IPS DF 6.9 (cell line): ENCODE results near the gene POLR2I.
A peak's percentile ranks its signal among the peaks of the same experiment; 100 is the strongest.
"Not testable (repeated sequence)": the region's sequence is repeated elsewhere in the genome, so short reads cannot be mapped to it uniquely, and the experiment has no call there.

Experiments used
- DNase-seq: peaks from one replicate; pipeline ENCODE4 v3.0.0-alpha.2; 2013; ENCODE audit warnings: low read depth, low spot score
- H3K27ac ChIP-seq: one replicate; pipeline ENCODE4 v1.5.1; 2013; ENCODE audit warnings: low read length, control low read depth
- H3K27me3 ChIP-seq: 2 replicates; pipeline ENCODE4 v1.6.1; 2013; ENCODE audit warnings: mild to moderate bottlenecking, low read length; ENCODE audit not compliant: control insufficient read depth, insufficient read depth
- H3K36me3 ChIP-seq: 2 replicates; pipeline ENCODE4 v1.6.1; 2013; ENCODE audit warnings: low read length; ENCODE audit not compliant: control insufficient read depth, insufficient read depth
- H3K4me1 ChIP-seq: 2 replicates; pipeline ENCODE4 v1.6.1; 2013; ENCODE audit warnings: low read length; ENCODE audit not compliant: control insufficient read depth, insufficient read depth
- H3K4me3 ChIP-seq: 2 replicates; pipeline ENCODE4 v1.5.1; 2013; ENCODE audit warnings: mild to moderate bottlenecking, low read length
- H3K9me3 ChIP-seq: 2 replicates; pipeline ENCODE4 v1.6.1; 2013; ENCODE audit warnings: low read length, inconsistent platforms; ENCODE audit not compliant: control insufficient read depth, insufficient read depth
- whole genome bisulfite sequencing: extraction: QIAGEN DNeasy Blood & Tissue Kit; methylation state at CpG from one replicate; pipeline ENCODE4 v1.1.7; 2013; ENCODE audit warnings: mixed read lengths, missing lambda C conversion rate; ENCODE audit not compliant: insufficient read length, insufficient coverage; 5-methylcytosine and 5-hydroxymethylcytosine counted together

Gene POLR2I

DNA sequence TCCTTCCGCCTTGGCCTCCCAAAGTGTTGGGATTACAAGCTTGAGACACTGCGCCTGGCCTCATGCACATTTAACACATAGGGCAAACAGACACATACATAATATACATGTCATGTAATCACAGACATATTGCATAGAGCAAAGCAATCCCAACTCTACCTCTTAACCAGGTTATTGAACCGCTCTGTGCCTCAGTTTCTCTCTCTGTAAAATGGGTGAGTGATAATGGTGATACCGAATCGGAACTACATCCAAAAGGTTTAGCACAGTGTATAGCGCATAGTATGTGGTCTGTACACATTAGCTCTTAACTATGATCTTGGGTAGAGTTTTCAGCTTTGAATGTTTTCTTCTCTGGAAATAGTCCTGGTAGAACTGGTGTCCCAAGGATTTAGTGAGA, 29.9 kb upstream of the POLR2I start:
- WGBS: no CpG with 5 or more reads among the region's 6 CpGs
- Histone ChIP-seq H3K4me1 (no peaks in the 10 kb centered on the region), H3K4me3 (no peak overlapping the region), H3K27me3 (no peaks in the 10 kb centered on the region), H3K36me3 (peaks cover 27% of the 10 kb centered on the region), H3K27ac (no peak overlapping the region), H3K9me3 (no peaks in the 10 kb centered on the region)
- DNase-seq: no peak

DNA sequence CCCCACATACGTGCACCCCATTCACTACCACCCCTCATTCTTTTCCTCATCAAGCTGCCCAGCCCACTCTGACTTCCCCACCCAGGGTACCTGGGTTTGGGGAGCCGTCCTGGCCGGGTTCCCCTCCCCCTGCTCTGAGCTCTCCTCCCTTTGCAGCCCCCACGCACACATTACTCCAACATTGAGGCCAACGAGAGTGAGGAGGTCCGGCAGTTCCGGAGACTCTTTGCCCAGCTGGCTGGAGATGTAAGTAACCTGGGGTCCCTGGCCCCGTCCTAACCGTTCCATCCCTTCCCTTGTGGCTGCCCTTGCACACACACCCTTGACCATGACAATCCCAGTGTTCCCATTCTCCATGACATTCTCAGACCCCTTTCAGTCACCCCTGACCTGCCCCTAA, 27.8 kb upstream of the POLR2I start:
- no peaks in the 10 kb centered on the region for H3K27me3 ChIP-seq
- no peaks in the 10 kb centered on the region for H3K9me3 ChIP-seq
- peaks cover 22% of the 10 kb centered on the region for H3K36me3 ChIP-seq
- no CpG with 5 or more reads among the region's 9 CpGs for WGBS
- no peak for DNase-seq
- no peak overlapping the region for H3K27ac ChIP-seq
- no peaks in the 10 kb centered on the region for H3K4me1 ChIP-seq
- no peak overlapping the region for H3K4me3 ChIP-seq

DNA sequence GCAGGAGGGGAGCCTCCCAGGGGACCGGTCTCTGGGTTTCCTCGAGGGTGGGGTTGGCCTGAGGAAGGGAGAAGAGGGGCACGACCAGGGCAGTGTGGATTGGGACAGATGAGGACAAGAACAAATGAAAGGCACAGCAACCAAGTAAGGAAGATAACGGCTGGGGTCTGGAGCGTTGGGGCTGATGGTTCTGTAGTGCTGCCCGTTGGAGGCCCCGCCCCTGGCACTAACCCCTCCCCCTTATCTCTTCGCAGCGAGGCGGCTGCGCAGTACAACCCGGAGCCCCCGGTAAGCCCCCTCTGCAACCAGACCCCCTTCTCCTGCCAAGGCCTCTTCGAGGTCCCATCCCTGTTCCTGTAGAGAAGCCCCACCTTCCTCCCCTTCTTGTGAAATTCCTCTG, 27.4 kb upstream of the POLR2I start:
- H3K27me3 ChIP-seq: no peaks in the 10 kb centered on the region
- no peak overlapping the region for H3K4me3 ChIP-seq
- H3K4me1 ChIP-seq: no peaks in the 10 kb centered on the region
- no CpG with 5 or more reads among the region's 14 CpGs for WGBS
- no peaks in the 10 kb centered on the region for H3K9me3 ChIP-seq
- no peak for DNase-seq
- H3K36me3 ChIP-seq: peaks cover 21% of the 10 kb centered on the region
- H3K27ac ChIP-seq: no peak overlapping the region

DNA sequence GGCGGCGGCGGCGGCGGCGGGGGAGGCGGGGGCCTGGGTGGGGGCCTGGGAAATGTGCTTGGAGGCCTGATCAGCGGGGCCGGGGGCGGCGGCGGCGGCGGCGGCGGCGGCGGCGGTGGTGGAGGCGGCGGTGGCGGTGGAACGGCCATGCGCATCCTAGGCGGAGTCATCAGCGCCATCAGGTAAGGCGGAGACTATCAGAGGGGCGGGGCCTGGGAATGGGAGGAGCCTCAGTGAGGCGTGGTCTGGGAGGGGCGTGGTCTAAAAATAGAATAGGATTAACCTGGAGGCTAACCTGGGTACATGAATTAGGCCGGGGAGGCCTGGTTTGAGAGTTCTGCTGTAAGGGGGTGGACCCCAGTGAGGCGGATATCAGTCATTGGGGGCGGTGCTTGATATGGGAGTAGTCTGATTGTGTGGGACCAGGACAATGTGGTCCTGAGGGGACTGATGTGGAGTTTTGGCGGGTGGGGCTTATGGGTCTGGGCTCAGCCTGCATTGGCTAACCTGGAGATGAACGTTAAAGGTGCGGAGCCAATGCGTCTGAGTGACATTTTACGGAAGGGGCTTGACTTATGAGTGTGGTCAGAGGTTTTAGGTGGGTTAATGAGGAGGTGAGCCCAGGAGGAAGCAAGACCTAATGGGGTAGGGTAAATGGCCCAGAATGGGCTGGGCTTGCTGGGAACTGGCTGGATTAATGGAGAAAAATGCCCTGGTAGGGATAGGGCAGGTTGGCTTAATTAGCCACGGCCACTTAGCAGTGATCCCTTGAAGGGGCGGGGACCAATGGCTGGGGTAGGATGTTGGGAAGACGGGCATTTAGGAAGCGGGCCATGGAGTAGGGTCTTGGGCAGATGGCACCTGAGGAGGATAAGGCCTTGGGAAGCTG, 26.6 kb upstream of the POLR2I start:
- Histone ChIP-seq H3K27me3 (no peaks in the 10 kb centered on the region), H3K36me3 (peaks cover 15% of the 10 kb centered on the region), H3K9me3 (no peaks in the 10 kb centered on the region), H3K4me1 (no peaks in the 10 kb centered on the region), H3K27ac (no peak overlapping the region), H3K4me3 (peak overlapping the region; percentile 82; the same call in 1 of the 2 replicates)
- WGBS: no CpG with 5 or more reads among the region's 42 CpGs
- DNase-seq: peak; percentile 87

DNA sequence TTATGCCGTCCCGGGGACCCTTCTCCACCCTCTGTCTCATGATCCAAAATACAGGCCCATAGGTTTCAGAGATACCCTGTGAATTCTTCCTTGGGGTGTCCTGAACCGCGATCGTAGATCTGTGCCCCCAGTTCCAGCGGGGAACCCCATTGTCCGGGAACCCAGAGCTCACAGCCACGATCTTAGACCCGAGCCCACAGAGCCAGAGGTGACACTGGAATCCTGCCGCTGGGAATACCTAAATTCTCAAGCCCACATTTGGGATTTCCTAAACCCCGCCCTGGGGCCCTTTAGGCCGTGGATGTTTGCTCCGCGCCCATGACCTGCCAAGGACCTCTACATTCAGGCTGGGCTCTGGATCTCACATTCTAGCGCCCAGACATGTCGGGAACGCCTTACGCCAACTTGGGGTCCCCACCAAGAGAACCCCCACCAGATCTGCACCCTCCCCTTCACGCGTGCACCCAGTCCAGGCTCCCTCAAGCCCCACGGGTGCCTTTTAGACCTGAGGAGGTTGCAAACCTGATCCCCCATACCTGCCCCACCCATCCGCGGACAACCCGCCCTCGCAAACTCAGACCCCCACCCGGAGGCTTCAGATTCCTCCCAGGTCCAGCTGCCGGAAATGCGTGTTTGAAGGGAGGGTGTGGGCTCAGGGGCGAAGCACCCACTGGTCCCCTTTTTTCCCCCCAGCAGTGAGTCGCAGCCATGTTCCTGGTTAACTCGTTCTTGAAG, 25.8 kb upstream of the POLR2I start:
- Histone ChIP-seq H3K4me1 (no peaks in the 10 kb centered on the region), H3K36me3 (peaks cover 6% of the 10 kb centered on the region), H3K9me3 (no peaks in the 10 kb centered on the region), H3K4me3 (peak overlapping the region; percentile 82), H3K27ac (no peak overlapping the region), H3K27me3 (no peaks in the 10 kb centered on the region)
- DNase-seq: no peak
- no CpG with 5 or more reads among the region's 31 CpGs for WGBS

DNA sequence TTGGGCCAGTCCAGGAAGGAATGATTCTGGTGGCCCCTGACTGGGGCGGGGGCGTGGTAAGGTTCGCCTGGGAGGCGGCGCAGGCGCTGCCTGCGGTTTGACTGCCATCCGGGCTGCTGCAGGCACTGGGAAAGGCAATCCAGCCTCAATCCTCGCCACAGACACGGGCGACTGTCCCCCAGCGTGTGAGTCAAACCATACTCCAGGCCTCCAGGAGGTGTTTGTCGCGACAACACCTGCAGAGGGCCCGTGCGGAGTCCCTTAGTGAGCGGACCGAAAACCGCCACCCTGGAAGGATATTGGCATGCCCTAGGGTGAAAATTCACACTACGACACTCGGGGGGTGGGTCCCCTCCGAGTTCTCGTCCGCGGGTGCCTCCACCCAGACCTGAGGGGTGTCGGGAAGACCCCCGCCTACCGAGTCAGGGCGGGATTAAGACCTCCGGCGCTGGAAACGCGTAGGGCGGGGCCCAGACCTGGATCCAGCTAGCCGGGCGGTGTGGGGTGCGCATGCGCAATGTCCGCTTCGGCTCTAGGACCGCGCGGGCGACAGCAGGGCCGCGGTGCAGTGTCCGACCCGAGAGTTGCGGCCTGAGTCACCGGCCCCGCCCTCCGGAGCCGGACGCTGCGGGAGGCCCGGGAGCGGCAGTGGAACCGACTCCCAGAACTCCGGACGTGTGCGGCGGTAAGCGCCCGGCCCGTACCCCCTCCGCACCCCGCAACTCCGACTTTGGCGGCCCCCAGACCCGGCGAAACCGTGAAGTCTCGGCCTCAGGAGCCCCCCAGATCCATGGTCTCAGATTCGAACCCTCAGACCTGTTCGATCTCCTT, 25.0 kb upstream of the POLR2I start, which contains the start of gene CAPNS1:
CAPNS1 (plus strand) TSS at position 594 of the 831 bp plus-strand sequence. CDS start 946 bp downstream, outside the sequence.
- H3K4me3 ChIP-seq: peak within 1 kb of the TSS; percentile 82
- no peaks in the 10 kb centered on the region for H3K9me3 ChIP-seq
- DNase-seq: peak; percentile 98
- WGBS: no CpG with 5 or more reads among the region's 75 CpGs
- no peaks in the 10 kb centered on the region for H3K4me1 ChIP-seq
- H3K27ac ChIP-seq: no peak within 1 kb of the TSS
- peaks cover 5% of the 10 kb centered on the region; the same call in 1 of the 2 replicates for H3K36me3 ChIP-seq
- H3K27me3 ChIP-seq: no peaks in the 10 kb centered on the region

GRCh38 chr19:36139120-36139472, 24.4 kb upstream of the POLR2I start:
- peaks cover 3% of the 10 kb centered on the region; the same call in 1 of the 2 replicates for H3K36me3 ChIP-seq
- no peaks in the 10 kb centered on the region for H3K4me1 ChIP-seq
- no peaks in the 10 kb centered on the region for H3K27me3 ChIP-seq
- peak overlapping the region; percentile 82 for H3K4me3 ChIP-seq
- WGBS: no CpG with 5 or more reads among the region's 7 CpGs
- H3K27ac ChIP-seq: no peak overlapping the region
- DNase-seq: no peak
- H3K9me3 ChIP-seq: no peaks in the 10 kb centered on the region

GRCh38 chr19:36136964-36137686, 22.4 kb upstream of the POLR2I start:
- Histone ChIP-seq H3K27ac (no peak overlapping the region), H3K27me3 (no peaks in the 10 kb centered on the region), H3K9me3 (no peaks in the 10 kb centered on the region), H3K36me3 (no peaks in the 10 kb centered on the region), H3K4me1 (no peaks in the 10 kb centered on the region), H3K4me3 (no peak overlapping the region)
- WGBS: no CpG with 5 or more reads among the region's 12 CpGs
- DNase-seq: no peak

GRCh38 chr19:36134867-36135266, 20.2 kb upstream of the POLR2I start:
- no CpG with 5 or more reads among the region's 4 CpGs for WGBS
- not testable (repeated sequence) for H3K27ac ChIP-seq, H3K36me3 ChIP-seq, H3K4me3 ChIP-seq, H3K4me1 ChIP-seq, DNase-seq, H3K27me3 ChIP-seq, H3K9me3 ChIP-seq
